HG02571 (cell line): ENCODE measurements around the gene GRB7.
"Not testable (repeated sequence)": the region's sequence is repeated elsewhere in the genome, so short reads cannot be mapped to it uniquely, and the experiment has no call there.

Source experiments
- ATAC-seq: cut with Tn5 transposase; IDR thresholded peaks from one replicate; pipeline ENCODE4 v1.9.1; 2021; ENCODE audit warnings: mild to moderate bottlenecking, moderate library complexity; ENCODE audit not compliant: unreplicated experiment

GRB7 gene

GRCh38 chr17:39750131-39751015 lies 12.6 kb downstream of the GRB7 start:
- no peak for ATAC-seq

- ATAC-seq, result no peak
Observed at GRCh38 chr17:39751016-39751543, 13.3 kb downstream of the GRB7 start.

GRCh38 chr17:39751637-39752036 lies 13.9 kb downstream of the GRB7 start:
- ATAC-seq, result no peak

- ATAC-seq, result no peak
Observed at GRCh38 chr17:39752241-39752881, 14.6 kb downstream of the GRB7 start.

- ATAC-seq, result peak; percentile 20
Observed at GRCh38 chr17:39753514-39754160, 15.9 kb downstream of the GRB7 start.

GRCh38 chr17:39754161-39754957 lies 16.6 kb downstream of the GRB7 start:
- peak; percentile 61 for ATAC-seq

GRCh38 chr17:39754958-39755553 lies 17.3 kb downstream of the GRB7 start:
- ATAC-seq, result no peak

GRCh38 chr17:39755554-39756379 lies 18.0 kb downstream of the GRB7 start:
- no peak for ATAC-seq

GRCh38 chr17:39756380-39757079 lies 18.8 kb downstream of the GRB7 start:
- ATAC-seq, result no peak

GRCh38 chr17:39757176-39757662 lies 19.5 kb downstream of the GRB7 start:
- ATAC-seq, result no peak

- ATAC-seq, result no peak
Observed at GRCh38 chr17:39757931-39758873, 20.5 kb downstream of the GRB7 start.

GRCh38 chr17:39759204-39759603 lies 21.5 kb downstream of the GRB7 start:
- ATAC-seq, result no peak

GRCh38 chr17:39761861-39762496 lies 24.2 kb downstream of the GRB7 start:
- ATAC-seq, result no peak

- no peak for ATAC-seq
Observed at GRCh38 chr17:39763051-39763820, 25.5 kb downstream of the GRB7 start.

- ATAC-seq, result not testable (repeated sequence)
Observed at GRCh38 chr17:39764171-39764570, 26.4 kb downstream of the GRB7 start.

GRCh38 chr17:39765175-39765574 lies 27.4 kb downstream of the GRB7 start:
- no peak for ATAC-seq
